Common myeloid progenitor, CD34-positive (primary cell): ENCODE results near the gene SLC6A11.

Source experiments
- CTCF ChIA-PET: fragments of 350-600 bp; sonication (Branson Sonifier 250); formaldehyde crosslinking; loops from one replicate; lab custom pipeline; 2021; ENCODE audit warnings: antibody characterized with exemption; lab: Charles Lee
- POLR2A ChIA-PET: fragments of 350-600 bp; sonication (Branson Sonifier 250); formaldehyde crosslinking; loops from one replicate; lab custom pipeline; 2021; ENCODE audit warnings: antibody characterized with exemption; lab: Charles Lee
- DNase-seq, 3 donors: peaks; one replicate each; pipeline versions ENCODE4 v3.0.0 to v3.0.0-alpha.2; 2013
- H3K27ac ChIP-seq, 2 experiments: 1 replicate in 1 of 2; 2 replicates in 1 of 2; pipeline ENCODE4 v1.7.0; 2013; ENCODE audit warnings: inconsistent platforms in 2 of 2, low read length in 2 of 2, mild to moderate bottlenecking in 2 of 2, low read depth in 1 of 2, moderate library complexity in 1 of 2; ENCODE audit not compliant: severe bottlenecking in 2 of 2, insufficient read depth in 1 of 2, poor library complexity in 1 of 2
- H3K27me3 ChIP-seq, 5 experiments: replicated peaks in 2 of 5; 1 replicate in 3 of 5; 2 replicates in 2 of 5; pipeline versions ENCODE4 v1.6.1 to v1.7.0; 2013; ENCODE audit warnings: low read length in 4 of 5, mild to moderate bottlenecking in 2 of 5, moderate library complexity in 2 of 5, inconsistent platforms in 1 of 5; ENCODE audit not compliant: insufficient read depth in 5 of 5, control insufficient read depth in 4 of 5
- H3K36me3 ChIP-seq, 4 experiments: 1 replicate in 2 of 4; 2 replicates in 2 of 4; pipeline versions ENCODE4 v1.6.1 to v1.7.0; 2013; ENCODE audit warnings: low read length in 3 of 4, control low read depth in 1 of 4, mild to moderate bottlenecking in 1 of 4; ENCODE audit not compliant: control insufficient read depth in 4 of 4, insufficient read depth in 4 of 4
- H3K4me1 ChIP-seq, 4 experiments: 1 replicate in 3 of 4; 2 replicates in 1 of 4; pipeline versions ENCODE4 v1.6.1 to v1.7.1; 2013; ENCODE audit warnings: low read length in 3 of 4, mild to moderate bottlenecking in 3 of 4, control low read depth in 1 of 4, inconsistent platforms in 1 of 4, moderate library complexity in 1 of 4; ENCODE audit not compliant: control insufficient read depth in 4 of 4, insufficient read depth in 4 of 4; ENCODE audit errors: control extremely low read depth in 1 of 4
- H3K4me3 ChIP-seq, 7 experiments: 1 replicate in 4 of 7; 2 replicates in 3 of 7; pipeline versions ENCODE4 v1.5.1 to v1.7.0; 2013; ENCODE audit warnings: mild to moderate bottlenecking in 7 of 7, low read length in 6 of 7, moderate library complexity in 6 of 7, inconsistent platforms in 2 of 7, low read depth in 2 of 7, control low read depth in 1 of 7; ENCODE audit not compliant: insufficient read depth in 4 of 7, control insufficient read depth in 1 of 7; ENCODE audit errors: extremely low read depth in 1 of 7
- H3K9me3 ChIP-seq, 5 experiments: 1 replicate in 4 of 5; 2 replicates in 1 of 5; pipeline versions ENCODE4 v1.6.1 to v1.7.1; 2013; ENCODE audit warnings: low read length in 4 of 5, mild to moderate bottlenecking in 2 of 5, inconsistent platforms in 1 of 5, low read depth in 1 of 5, moderate library complexity in 1 of 5; ENCODE audit not compliant: control insufficient read depth in 4 of 5, insufficient read depth in 2 of 5; ENCODE audit errors: control extremely low read depth in 1 of 5
- WGBS: methylation state at CpG from one replicate; pipeline ENCODE4 v1.1.5; 2013; ENCODE audit not compliant: insufficient coverage; 5-methylcytosine and 5-hydroxymethylcytosine counted together

SLC6A11 gene

GRCh38 chr3:10778492-10779292 lies 37.3 kb upstream of the SLC6A11 start:
- H3K27me3 ChIP-seq = peaks cover 0 to 12% (median 3%) of the 10 kb centered on the region in 5 experiments
- no peak overlapping the region for H3K4me3 ChIP-seq
- ChIA-PET POLR2A (no interaction called here), CTCF (no interaction called here)
- H3K27ac ChIP-seq = no peak overlapping the region
- WGBS = 96% methylated on average over 5 of the region's 8 CpGs
- H3K4me1 ChIP-seq = no peaks in the 10 kb centered on the region
- no peaks in the 10 kb centered on the region for H3K36me3 ChIP-seq
- DNase-seq = no peak
- H3K9me3 ChIP-seq = no peaks in the 10 kb centered on the region

DNA sequence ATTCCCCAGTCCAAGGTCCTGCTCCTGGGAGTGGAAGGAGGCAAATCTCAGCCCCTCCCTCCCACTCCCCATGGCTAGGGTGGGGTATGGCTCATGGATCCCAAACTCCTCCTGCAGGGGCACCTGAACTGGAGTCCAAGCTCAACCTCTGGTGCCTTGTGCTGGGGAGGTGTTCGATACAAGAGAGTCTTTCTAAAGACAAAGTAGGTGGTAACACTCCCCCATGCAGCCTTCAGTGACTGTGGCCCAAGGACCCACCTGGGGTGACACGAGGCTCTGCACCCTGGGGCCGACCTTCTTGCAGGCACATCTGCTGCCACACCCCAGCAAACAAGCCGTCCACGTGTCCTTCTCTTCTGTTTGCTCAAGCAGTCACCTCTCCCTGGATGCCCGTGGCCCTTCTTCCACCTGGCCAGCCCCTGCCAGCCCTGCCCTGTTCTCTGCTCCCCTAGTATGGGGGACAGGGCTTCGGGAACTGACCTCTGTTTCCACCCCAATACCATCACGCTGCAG lies 36.7 kb upstream of the SLC6A11 start:
- Histone ChIP-seq H3K27me3 (peaks cover 0 to 12% (median 3%) of the 10 kb centered on the region in 5 experiments), H3K4me1 (peaks cover 0 to 4% (median 0%) of the 10 kb centered on the region in 4 experiments), H3K4me3 (no peak overlapping the region), H3K27ac (no peak overlapping the region), H3K9me3 (no peaks in the 10 kb centered on the region), H3K36me3 (no peaks in the 10 kb centered on the region)
- ChIA-PET POLR2A (no interaction called here), CTCF (no interaction called here)
- 97% methylated on average over 5 of the region's 8 CpGs for WGBS
- DNase-seq = no peak

DNA sequence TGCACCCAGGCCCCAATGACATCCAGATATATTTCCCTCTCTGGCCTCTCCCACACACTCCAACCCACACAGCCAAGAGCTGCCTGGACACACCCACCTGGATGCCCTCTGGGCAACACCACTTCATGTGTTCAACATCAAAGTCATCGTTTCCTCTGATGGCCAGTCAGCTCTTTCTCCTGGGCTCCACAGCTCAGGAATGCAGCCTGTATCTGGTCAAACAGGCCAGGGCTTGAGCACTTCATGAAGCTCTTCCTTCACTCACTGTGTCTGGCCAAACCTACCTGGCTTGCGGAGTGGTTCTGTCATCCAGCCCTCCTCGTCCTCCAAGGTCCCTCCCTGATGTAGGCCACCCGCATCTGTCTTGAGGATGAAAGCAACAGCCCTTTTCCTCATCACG lies 35.8 kb upstream of the SLC6A11 start:
- POLR2A ChIA-PET = no interaction called here

DNA sequence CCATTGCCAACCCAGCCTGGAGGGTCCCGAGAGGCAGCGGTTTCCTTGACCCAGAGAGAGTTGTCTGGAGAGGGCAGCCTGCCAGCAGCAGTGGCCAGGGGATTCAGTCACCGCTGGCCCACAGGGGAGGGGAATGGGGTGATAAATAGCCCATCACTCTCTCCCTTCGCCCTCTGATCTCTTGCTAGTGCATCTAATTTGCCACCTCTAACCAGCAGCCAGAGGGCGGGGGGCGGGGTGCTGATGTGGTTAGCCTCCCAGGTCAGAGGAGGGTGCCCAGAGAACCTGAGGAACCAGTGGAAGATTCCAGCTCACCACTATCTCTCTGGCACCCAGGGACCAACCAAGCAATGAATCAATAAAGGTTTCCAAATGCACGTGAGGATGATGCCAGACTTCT lies 35.1 kb upstream of the SLC6A11 start:
- Histone ChIP-seq H3K9me3 (no peaks in the 10 kb centered on the region), H3K27me3 (peaks cover 0 to 5% (median 3%) of the 10 kb centered on the region in 5 experiments), H3K4me1 (peaks cover 0 to 4% (median 0%) of the 10 kb centered on the region in 4 experiments), H3K4me3 (no peak overlapping the region), H3K27ac (no peak overlapping the region), H3K36me3 (no peaks in the 10 kb centered on the region)
- ChIA-PET CTCF (no interaction called here), POLR2A (no interaction called here)
- 92% methylated on average over 7 of the region's 7 CpGs for WGBS
- no peak for DNase-seq

More for the DNA sequence above, 35.8 kb upstream of the SLC6A11 start:
- Histone ChIP-seq H3K4me3 (no peak overlapping the region), H3K27ac (no peak overlapping the region), H3K27me3 (peaks cover 0 to 8% (median 3%) of the 10 kb centered on the region in 5 experiments), H3K36me3 (no peaks in the 10 kb centered on the region), H3K9me3 (no peaks in the 10 kb centered on the region), H3K4me1 (peaks cover 0 to 4% (median 0%) of the 10 kb centered on the region in 4 experiments)
- DNase-seq = no peak
- 93% methylated on average over 5 of the region's 5 CpGs for WGBS
- CTCF ChIA-PET = no interaction called here

- Histone ChIP-seq H3K27ac (no peak overlapping the region), H3K9me3 (no peaks in the 10 kb centered on the region), H3K4me3 (no peak overlapping the region), H3K4me1 (peaks cover 0 to 4% (median 0%) of the 10 kb centered on the region in 4 experiments), H3K36me3 (no peaks in the 10 kb centered on the region), H3K27me3 (peaks cover 0 to 3% (median 3%) of the 10 kb centered on the region in 5 experiments)
- WGBS = 88% methylated on average over 1 of the region's 2 CpGs
- CTCF ChIA-PET = no interaction called here
- POLR2A ChIA-PET = no interaction called here
- DNase-seq = no peak
Measured at GRCh38 chr3:10781981-10782380, 34.0 kb upstream of the SLC6A11 start.

DNA sequence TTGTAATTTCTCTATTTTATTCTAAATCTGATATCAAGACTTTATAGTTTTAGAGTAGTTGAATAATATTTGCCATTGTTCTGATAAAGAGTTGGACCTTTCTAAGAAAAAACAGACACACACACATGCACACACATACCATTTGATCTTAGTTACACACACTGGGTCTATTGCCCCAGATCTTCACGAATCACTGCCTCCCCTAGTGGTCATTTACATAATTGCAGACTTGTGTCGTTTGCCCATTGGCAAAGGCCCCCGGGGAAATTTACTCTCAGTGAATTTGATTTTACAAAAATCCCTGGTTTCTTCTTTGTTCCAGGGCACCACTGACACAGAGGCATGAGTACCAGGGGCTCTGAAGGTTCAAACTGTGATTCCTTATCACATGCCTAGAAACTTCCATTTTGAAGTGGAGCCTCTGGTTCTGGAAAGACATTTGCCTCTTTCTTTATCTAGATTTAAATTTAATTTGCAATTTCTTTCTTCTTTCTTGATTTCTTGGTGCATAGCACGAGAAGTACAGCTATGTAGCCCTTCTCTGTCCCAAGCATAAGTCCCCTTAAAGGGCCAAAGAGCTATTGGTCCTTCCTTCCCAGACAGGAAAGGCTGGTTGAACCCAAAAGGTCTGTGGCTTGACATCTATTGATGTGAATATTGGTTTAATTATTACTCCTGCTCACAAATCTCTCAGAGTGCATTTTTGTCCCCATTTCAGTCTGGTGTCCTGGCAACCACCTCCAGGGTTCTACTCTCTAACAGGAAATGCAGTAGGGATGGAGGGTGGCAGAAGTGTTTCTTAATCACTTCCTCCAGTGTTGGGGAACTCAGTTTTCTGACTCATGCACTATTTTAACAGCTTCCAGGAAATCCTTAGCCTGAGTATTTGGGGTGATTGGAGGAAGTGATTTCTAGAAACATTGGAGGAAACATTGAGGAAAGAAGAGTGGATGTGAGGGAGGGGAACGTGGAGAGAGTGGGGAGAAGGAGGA lies 32.4 kb upstream of the SLC6A11 start:
- CTCF ChIA-PET = interaction anchor here (1.1 to 2.1 kb wide), 5 partner anchors 11 to 276 kb away, joined by 3 to 6 read pairs (median 5); no protein-coding TSS in a partner anchor
- Histone ChIP-seq H3K27me3 (peaks cover 0 to 12% (median 5%) of the 10 kb centered on the region in 5 experiments), H3K36me3 (no peaks in the 10 kb centered on the region), H3K9me3 (no peaks in the 10 kb centered on the region), H3K4me1 (peaks cover 0 to 4% (median 0%) of the 10 kb centered on the region in 4 experiments), H3K27ac (no peak overlapping the region), H3K4me3 (no peak overlapping the region)
- WGBS = 19% methylated on average over 5 of the region's 5 CpGs
- DNase-seq = peak; percentile 38 to 58 (median 48)
- POLR2A ChIA-PET = interaction anchor here (0.6 kb wide), 1 partner anchor 1903 kb away, joined by 3 read pairs; no protein-coding TSS in a partner anchor
